ENCODE measurements around the gene UBE4A.
"Not testable (repeated sequence)": the region's sequence is repeated elsewhere in the genome, so short reads cannot be mapped to it uniquely, and the experiment has no call there.

The UBE4A gene

DNA sequence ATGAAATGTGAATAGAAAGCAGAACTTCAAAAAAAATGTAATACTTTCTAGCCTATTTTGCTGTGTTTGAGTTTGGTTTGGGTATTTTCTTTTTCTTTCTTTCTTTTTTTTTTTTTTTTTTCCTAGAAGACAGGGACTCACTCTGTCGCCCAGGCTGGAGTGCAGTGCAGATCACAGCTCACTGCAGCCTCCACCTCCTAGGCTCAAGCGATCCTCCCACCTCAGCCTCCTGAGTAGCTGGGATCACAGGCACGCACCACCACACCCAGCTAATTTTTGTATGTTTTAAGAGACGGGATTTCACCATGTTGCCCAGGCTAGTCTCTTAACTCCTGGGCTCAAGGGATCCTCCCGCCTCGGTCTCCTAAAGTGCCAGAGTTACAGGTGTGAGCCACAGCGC lies 43.2 kb downstream of the UBE4A start:
- DNase-seq: not testable (repeated sequence)

DNA sequence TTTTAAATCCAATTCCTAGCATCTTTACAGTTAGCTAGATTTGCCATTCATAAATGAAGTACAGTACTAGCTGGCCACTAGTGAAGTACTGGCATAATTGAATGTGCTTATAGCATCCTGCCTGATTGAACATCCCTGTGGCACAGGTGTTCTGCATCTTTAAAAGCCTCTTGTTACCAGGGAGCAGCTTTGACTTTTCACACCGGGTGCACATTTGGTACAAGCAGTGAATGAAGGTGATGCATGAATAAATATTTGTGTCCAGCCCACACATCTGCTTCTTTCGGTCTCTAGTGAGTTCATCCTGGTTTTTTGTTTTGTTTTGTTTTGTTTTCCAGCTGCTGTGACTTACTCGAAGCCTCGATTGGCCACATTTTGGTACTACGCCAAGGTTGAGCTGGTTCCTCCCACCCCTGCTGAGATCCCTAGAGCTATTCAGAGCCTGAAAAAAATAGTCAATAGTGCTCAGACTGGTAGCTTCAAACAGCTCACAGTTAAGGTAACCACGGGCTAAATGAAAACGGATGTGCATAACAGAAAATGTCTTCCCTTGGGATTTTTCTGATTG lies 47.3 kb downstream of the UBE4A start:
- DNase-seq: no peak

DNA sequence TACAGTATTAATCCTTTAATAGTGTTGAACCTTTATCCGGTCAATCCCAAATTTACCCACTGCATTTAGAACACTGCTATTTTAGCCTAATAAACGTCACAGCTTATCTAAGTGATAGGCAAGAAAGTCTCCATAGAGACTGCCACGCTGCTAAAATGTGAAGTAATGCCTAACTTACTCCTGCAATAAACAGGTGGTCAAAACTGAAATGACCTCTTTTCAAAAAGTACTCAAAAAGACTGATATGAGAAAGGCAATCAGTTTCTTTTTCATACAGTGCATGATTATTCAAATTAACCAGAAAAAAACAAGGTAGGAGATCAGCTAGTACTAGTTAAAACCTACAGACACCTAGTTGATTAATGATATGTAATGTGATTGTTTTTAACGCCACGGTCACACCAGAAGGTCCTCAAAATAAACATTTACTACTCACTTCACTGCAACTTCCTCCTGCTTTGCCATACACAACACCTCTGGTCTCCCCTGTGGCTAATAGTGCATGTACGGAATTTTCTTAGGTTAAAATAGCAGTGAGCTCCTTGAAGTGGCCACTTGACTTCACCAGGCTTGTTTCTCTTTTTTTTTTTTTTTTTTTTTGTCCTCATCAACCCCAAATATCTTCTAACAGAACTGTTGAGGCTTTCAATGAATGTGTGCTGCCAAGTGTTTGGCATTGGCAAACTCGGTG lies 50.8 kb downstream of the UBE4A start:
- no peak for DNase-seq

DNA sequence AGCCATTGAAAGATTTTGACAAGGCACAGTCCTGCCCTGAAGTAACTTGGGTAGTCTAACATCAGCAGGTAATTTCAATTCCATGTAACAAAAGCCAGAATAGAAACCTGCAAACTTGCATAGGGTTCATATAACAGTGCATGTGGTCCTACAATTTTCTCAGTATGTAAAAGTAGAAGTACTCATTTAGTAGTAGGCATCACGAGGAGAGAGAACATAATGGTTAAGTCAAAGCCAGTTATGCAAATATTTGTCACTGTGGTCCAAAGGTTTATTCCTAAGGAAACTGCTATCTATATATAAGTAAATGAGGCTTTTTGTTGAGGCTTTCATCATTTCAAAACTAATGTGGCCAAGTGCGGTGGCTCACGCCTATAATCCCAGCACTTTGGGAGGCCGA lies 52.1 kb downstream of the UBE4A start:
- DNase-seq: no peak

DNA sequence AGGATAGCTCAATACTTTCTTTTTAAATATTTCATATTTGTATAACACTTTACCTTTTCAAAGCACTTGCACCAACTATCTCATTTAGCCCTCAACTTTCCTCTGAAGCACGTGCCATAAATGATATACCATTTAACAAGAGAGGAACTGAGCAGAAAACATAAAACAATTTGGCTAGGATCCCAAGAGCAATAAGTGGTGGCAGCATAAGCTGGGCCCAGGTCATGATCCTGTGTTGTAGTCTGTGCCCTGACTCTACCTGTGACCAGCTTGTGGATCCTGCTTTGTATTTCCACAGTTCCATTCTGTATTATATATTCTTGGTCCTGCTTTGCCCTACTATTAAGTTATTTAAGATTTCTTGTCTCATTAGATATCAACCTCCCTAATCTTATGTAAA lies 53.5 kb downstream of the UBE4A start:
- no peak for DNase-seq

DNA sequence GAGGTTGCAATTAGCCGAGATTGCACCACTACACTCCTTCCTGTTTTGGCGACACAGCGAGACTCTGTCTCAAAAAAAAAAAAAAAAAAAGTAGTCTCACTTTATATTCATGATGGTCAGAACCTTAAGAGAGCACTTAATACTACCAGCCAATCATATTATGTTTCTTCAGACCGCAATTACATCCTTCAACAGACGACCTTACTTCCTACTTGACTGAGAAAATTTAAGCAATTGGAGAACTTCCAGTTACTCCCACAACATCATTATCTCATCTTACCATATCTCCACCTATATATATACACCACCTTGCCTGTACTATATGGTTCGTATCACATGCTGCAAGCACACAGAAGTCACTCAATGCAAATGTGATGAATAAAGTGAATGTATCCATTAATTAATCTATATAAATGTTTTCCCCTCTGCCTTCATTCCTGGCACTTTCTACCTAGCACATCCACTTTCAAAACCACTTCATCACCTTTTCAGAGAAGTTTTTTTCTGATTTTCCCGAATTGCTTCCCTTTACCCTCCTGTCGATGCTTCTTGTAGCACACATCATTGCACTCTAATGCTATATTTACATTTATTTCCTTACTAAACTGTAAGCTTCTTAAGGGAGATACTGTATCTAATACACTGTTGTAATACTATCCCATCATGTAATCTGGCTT lies 55.8 kb downstream of the UBE4A start:
- peak; percentile 22 for DNase-seq

DNA sequence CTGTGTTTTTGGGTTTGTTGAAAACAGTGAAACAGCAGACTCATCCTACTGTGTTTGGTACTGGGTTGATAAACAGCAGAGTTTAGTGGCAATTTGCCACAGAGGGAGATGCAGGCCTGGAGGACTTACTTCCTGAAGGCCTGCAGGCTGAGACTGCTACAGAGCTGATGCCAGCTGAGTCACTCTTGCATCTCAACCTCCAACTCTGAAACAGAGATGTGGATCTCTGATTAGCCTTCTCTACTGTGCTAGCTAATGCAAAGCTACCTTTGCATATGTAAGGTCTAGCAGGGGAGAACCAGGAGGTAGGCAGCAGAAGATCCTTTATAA lies 56.3 kb downstream of the UBE4A start:
- peak; percentile 37 for DNase-seq

DNA sequence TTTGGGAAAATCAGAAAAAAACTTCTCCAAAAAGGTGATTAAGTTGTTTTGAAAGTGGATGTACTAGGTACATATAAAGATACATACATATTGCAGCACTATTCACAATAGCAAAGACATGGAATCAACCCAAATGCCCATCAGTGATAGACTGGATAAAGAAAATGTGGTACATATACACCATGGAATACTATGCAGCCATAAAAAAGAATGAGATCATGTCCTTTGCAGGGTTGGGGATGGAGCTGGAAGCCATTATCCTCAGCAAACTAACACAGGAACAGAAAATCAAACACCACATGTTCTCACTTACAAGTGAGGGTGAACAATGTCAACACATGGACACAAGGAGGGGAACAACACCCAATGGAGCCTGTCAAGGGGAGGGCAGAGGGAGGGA lies 57.5 kb downstream of the UBE4A start:
- not testable (repeated sequence) for DNase-seq

DNA sequence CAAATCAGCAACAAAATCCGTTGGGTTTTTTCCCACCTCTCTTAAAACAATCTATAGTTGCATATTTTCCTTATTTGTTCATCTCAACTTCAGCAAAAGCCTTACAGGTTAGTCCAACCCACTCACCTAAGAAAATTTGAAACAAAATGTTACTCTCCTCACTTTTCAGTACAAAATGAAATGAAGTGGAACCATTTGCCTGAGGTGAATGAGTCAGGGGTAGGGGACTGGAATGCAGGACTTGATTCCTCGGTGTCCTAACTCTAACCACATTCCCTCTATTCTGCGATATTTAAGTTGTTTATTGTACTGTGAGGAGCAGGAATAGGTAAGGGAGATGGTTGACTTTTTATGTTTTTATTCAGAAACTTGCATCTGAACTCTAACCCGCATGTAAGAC lies 58.4 kb downstream of the UBE4A start:
- no peak for DNase-seq

DNA sequence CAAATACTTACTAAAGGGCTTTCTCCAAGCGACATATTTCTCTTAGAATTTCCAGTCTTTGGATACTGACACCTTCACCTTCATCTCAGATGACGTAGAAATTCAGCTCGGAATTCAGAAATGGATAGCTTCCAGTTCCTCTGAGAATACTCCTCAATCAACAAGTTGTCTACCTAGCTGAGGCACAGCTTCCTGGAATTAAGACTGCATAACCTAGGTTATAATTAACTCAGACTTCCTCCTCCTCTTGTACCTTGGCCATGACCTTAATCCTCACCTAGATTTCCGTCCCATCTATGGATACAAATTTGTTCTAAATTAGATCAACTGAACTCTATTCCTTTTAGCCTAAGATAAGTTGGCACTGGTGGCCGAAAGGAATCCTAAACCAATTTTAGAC lies 59.4 kb downstream of the UBE4A start:
- no peak for DNase-seq

DNA sequence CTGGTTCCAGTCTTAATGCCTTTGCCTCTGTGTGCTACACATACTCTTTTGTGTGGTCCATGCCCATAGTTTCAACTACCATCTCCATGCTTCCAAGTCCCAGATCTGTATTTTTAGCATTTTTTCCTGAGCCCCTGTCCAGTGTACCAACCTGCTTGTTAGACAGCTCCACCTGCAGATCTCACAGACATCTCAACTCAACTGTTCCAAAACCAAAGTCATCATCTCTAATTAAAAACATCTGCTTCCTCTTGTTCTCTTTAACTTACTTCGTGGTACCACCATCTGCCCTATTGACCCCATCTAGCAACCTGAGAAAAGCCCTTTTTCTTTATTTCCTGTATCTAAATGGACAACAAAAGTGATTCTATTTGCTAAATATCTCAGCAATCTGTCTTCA lies 68.3 kb downstream of the UBE4A start:
- DNase-seq: no peak

DNA sequence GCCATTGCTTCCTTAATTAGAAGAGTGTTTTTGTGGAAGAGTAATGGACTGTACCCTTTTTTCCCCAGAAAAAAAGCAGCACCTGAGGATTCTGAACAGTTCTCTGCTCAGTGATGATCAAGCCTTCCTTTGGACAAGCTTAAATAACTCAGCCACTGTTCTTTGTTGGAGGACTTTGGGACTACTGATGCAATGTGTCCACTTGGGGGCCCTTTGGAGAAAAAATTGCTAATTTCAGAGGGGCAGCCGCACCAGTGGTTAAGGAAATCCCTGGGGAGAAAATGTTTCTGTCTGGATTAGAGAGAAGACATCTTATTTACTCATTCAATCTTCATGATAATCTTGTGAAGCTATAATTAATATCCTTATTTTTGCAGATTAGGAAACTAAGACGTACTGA lies 71.6 kb downstream of the UBE4A start:
- DNase-seq: no peak

DNA sequence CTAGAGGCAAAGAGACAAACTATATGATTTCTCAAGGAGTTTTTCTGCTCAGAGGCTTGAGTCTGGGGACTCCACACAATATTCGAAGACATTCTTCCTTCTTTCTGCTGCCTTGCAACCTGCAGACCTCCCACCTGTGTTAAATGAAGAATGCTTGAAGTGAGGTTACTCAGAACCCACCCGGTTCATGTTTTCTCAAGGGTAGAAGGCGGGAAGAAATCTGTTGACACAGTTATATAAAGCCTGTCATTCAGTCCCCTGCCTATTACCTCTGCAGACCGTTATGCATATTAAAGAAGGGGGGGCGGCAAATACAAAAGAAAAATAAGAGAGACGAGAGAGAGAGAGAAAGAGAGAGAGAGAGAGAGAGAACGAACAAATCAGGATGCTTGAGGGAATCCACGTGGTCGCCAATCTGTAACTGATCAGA lies 74.7 kb downstream of the UBE4A start:
- no peak for DNase-seq

DNA sequence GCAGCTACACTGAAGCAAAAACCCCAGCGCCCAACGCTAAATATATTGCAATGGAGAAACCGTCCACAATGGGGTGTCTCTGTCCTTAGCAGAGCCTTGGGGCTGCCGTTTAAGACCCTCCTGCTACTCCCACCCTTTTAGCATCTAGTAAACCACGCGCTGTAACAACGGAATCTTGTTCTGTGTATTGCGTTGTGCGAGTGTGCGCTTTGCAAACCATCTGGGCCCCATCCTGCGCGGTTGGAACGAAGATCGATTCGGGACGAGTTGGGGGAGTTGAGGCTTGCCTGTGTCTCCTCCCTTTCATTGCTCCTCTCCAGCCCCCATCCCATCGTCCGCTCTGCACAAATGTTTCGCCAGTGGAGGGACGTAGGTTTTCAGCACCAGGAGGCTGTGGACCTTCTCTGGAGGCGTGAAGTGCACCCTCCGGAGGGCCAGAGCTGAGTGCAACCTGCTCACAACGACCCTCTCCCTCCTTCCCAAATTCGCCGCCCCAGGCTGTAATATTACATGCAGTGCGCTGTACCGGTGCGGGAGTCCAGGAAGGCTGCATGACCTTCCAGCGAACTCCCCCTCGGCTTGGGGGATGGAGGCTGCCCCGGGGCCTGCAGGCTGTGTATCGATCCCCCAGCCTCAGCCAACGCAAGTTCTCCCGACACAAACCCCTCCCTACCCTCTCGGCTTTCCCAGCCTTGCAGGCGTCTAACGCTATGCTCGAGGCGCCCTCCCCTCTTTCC lies 75.3 kb downstream of the UBE4A start:
- peak; percentile 17 for DNase-seq

DNA sequence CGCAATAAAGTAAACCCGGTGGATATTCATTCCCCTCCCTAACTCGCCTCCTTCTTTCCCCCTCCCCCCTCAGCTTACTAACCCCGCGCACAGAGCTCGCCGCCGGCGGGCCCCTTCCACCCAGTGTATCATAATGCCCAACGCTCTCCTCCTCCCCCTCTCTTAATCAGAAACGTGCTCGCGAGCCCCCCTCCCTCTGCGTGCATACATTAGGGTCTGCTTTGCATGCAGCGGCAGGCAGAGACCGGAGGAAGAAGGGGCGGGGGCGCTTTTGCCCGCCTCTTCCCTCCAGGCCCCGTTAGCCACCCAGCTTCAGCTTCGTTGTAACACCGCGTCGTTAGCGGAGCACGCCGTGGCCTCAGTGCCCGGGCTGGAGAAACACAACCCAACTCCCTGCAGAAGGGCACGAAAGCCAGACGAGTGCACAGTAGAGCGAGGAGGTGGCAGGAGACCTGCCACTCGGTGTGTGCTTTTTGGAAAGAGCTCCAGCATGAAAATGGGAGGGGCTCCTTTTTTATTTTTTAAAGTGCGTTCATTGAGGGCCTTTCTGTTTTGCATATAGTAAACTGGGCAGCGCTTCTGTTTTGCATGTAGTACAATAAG lies 76.0 kb downstream of the UBE4A start:
- peak; percentile 30 for DNase-seq

DNA sequence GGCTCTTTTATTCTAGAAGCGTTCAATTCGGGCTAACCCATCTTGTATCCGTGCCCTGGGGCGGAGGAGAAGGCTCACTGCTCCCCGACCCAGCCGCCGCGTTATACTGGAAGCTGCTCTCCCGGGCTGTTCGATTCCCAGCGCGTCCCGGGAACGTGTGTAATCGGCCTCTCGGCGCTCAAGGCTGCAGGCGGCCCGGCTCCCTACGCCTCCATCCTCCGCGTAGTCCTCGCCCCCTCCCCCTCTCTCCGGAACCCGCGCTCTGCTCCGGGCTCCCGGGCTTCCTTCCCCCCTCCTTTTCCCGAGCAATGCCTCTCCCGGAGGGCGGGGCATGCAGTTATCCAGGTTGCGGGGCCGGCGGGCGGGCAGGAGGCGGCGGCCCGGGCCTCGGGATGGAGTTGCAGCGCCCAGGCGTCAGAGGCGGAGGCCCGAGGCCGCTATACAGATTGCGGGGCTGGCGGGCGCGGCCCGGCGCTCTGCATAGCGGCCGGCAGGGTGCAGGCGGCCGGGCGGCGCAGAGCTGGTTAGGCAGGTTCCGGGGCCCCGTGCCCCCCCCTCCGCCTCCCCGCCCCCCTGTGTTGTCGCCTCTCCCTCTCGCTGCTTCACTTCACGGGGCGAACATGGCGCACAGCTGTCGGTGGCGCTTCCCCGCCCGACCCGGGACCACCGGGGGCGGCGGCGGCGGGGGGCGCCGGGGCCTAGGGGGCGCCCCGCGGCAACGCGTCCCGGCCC lies 76.7 kb downstream of the UBE4A start, which contains the start of gene KMT2A:
Gene KMT2A (plus strand): TSS at position 600 of the 732 bp plus-strand sequence. CDS start 21 bp downstream, at position 621.
- DNase-seq: peak; percentile 98

DNA sequence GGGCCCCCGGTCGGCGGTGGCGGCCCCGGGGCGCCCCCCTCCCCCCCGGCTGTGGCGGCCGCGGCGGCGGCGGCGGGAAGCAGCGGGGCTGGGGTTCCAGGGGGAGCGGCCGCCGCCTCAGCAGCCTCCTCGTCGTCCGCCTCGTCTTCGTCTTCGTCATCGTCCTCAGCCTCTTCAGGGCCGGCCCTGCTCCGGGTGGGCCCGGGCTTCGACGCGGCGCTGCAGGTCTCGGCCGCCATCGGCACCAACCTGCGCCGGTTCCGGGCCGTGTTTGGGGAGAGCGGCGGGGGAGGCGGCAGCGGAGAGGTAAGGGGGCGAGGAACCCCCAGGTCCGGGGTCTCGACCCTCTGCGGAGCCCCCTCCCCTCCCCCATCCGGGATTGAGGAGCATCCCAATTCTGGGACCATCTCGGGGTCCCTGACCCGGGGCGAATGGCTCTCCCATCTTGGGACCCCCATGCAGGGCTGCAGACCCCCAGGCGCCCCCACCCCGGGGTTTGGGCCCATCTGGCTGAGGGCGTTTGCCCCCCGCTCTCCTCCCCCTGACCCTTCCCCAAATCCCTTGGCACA lies 77.3 kb downstream of the UBE4A start:
- peak; percentile 35 for DNase-seq

DNA sequence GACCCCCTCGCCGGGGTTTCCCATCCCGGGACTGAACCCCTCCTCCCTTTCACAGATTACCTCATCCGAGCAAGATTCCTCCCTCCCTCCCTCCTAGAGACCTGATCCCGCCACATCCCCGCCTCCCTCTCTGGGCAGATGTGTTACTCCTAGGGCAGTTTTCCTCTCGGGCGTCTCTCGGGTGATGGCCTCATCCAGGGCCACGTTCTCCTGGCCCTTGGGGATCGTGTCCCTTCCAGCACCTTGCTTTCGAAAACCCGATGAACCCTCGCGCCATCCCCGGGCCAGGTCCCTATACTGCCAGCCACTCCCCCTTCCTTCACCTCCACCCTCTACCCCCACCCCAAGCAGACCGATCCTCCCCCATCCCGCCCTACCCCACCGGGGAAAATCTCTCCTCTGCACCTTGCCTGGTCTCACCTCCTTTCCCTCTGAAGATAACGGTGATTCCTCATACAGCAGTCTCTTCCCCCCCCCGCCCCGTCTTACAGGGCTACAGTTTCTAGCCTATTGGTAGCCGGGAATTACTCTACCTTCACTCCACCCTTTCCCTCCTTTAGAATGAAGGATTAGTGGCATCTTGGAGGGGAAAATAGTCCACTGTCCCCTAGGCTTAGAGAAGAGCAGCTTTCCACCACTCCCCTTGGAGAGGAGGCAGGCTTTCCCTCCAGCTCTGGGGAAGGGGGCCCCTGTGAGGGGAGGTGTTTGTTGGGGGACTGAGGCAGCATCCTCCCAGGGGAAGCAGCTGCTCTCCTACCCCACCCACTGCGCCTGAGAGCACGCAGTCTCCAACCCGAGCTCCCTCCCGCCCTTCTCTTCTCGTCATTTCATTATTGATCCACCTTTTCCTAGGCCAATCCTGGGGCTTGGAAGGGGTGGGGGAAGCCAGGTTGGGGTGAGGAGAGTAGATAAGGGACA lies 78.1 kb downstream of the UBE4A start:
- peak; percentile 21 for DNase-seq

DNA sequence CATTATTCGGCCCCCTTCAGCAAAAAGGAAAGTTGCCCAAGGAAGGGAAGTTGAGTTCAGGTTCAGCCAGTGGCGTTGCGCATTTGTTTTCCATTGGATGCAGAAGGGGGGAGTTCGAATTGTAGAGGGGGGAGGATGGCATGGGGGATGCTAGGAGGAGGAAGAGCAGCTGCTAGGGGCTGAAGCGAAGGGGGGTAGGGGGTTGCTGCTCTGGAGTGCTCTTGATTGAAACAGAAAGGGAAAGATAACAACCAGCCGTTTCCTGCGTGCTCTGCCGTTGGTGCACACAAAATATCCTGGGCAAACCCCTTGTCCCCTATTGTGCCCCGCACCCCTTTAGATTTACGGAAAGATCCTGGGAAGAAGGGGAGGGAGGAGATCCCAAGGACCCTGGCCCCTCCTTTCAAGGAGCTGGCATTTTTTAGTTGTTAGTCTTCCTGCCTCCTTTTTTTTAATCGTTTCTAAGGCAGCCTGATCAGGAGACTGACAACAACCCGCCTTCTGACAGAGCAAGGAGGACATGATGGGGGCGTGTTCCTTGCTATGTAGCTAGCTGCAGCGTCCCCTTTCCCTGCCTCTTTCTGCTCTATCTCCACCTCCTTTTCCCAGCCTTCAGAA lies 79.0 kb downstream of the UBE4A start:
- DNase-seq: peak; percentile 62

DNA sequence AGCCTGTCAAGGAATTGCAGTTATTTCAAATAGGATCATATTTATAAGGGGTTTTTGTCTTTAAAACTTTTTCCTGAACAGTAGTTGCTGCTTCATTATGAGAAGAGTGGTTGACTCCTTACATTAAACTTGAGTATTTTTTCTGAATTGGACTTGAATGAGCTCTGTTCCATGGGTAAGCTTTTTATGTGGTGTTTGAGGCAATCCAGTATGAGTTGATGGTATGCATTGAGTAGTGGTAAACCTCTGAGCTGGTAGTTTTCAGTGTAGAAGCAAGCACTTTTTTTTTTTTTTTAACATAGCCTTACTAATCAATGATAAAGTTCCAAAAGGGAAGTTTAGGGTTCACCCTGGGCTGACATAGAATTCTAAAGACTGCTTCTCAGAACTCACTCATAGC lies 80.2 kb downstream of the UBE4A start:
- DNase-seq: peak; percentile 1
